GM23338 (cell line): ENCODE measurements around the gene PERM1. TPM values are rescaled to one million over a fixed set of nuclear protein-coding genes. Genes with fewer than 3 reads are reported as not detected.

Experiments used
- ATAC-seq: fragments of 200-7000 bp; cut with Tn5 transposase; 3 replicates; pipeline ENCODE4 v1.9.1; 2020
- DNase-seq: peaks from one replicate; pipeline ENCODE4 v3.0.0-alpha.2; 2015; ENCODE audit warnings: low spot score
- H2AFZ ChIP-seq: fragments of 200-600 bp; sonication (generic); 2 replicates; pipeline ENCODE4 v1.8.0; 2016; ENCODE audit warnings: antibody characterized with exemption, mild to moderate bottlenecking, moderate library complexity
- H3F3A ChIP-seq: fragments of 200-600 bp; sonication (generic); replicated peaks from 2 replicates; pipeline ENCODE4 v1.8.0; 2017; ENCODE audit warnings: antibody characterized with exemption, mixed run types, low read depth
- H3K27ac ChIP-seq: fragments of 200-600 bp; sonication (generic); 2 replicates; pipeline ENCODE4 v1.6.1; 2016; ENCODE audit warnings: low read depth
- H3K27me3 ChIP-seq: fragments of 200-600 bp; sonication (generic); 2 replicates; pipeline ENCODE4 v1.8.0; 2016; ENCODE audit warnings: mild to moderate bottlenecking, mixed run types, moderate library complexity; ENCODE audit not compliant: insufficient read depth
- H3K36me3 ChIP-seq: fragments of 200-600 bp; sonication (generic); 2 replicates; pipeline ENCODE4 v1.8.0; 2016; ENCODE audit warnings: mild to moderate bottlenecking; ENCODE audit not compliant: insufficient read depth
- H3K4me1 ChIP-seq: fragments of 200-600 bp; sonication (generic); 2 replicates; pipeline ENCODE4 v1.8.0; 2016; ENCODE audit warnings: mild to moderate bottlenecking, moderate library complexity; ENCODE audit not compliant: insufficient read depth
- H3K4me2 ChIP-seq: fragments of 200-600 bp; sonication (generic); 2 replicates; pipeline ENCODE4 v1.7.1; 2017; ENCODE audit warnings: mixed run types
- H3K4me3 ChIP-seq: fragments of 200-600 bp; sonication (generic); 2 replicates; pipeline ENCODE4 v1.6.1; 2016; ENCODE audit warnings: mixed run types
- H3K79me2 ChIP-seq: fragments of 200-600 bp; sonication (generic); replicated peaks from 2 replicates; pipeline ENCODE4 v1.8.0; 2017; ENCODE audit warnings: mild to moderate bottlenecking; ENCODE audit not compliant: insufficient read depth
- H3K9me2 ChIP-seq: fragments of 200-600 bp; sonication (generic); 2 replicates; pipeline ENCODE4 v1.8.0; 2017; ENCODE audit not compliant: insufficient read depth
- H4K20me1 ChIP-seq: fragments of 200-600 bp; sonication (generic); replicated peaks from 2 replicates; pipeline ENCODE4 v1.8.0; 2017; ENCODE audit warnings: mild to moderate bottlenecking; ENCODE audit not compliant: insufficient read depth
- H3K27ac Mint-ChIP-seq: 2 replicates; pipeline ENCODE4 v1.8.0; 2020; ENCODE audit warnings: inconsistent platforms, mild to moderate bottlenecking, moderate library complexity, mixed read lengths
- H3K27me3 Mint-ChIP-seq: 3 replicates; pipeline ENCODE4 v1.8.0; 2022; ENCODE audit warnings: low read depth, mild to moderate bottlenecking, moderate library complexity, mixed read lengths, inconsistent platforms; ENCODE audit not compliant: insufficient read depth, poor library complexity
- H3K36me3 Mint-ChIP-seq: 3 replicates; pipeline ENCODE4 v1.8.0; 2021; ENCODE audit warnings: low read depth, mild to moderate bottlenecking, inconsistent platforms, moderate library complexity, mixed read lengths
- H3K4me1 Mint-ChIP-seq: 3 replicates; pipeline ENCODE4 v1.8.0; 2020; ENCODE audit warnings: mild to moderate bottlenecking, inconsistent platforms, mixed read lengths
- H3K4me3 Mint-ChIP-seq: 3 replicates; pipeline ENCODE4 v1.8.0; 2021; ENCODE audit warnings: moderate library complexity, mild to moderate bottlenecking, inconsistent platforms, mixed read lengths
- H3K9me3 Mint-ChIP-seq: 3 replicates; pipeline ENCODE4 v1.8.0; 2020; ENCODE audit warnings: moderate library complexity, mild to moderate bottlenecking, inconsistent platforms, mixed read lengths
- CREB1 ChIP-seq: fragments of 250-450 bp; sonication (Bioruptor Pico); IDR thresholded peaks from 2 replicates; pipeline ENCODE4 v1.5.0; 2020; ENCODE audit warnings: low read depth, mild to moderate bottlenecking, moderate library complexity
- EZH2phosphoT487 ChIP-seq: fragments of 200-600 bp; sonication (generic); IDR thresholded peaks from one replicate; pipeline ENCODE4 v1.8.1; 2018; ENCODE audit warnings: antibody characterized with exemption; ENCODE audit not compliant: unreplicated experiment
- JUNB ChIP-seq: IDR thresholded peaks from one replicate; pipeline ENCODE4 v1.6.1; 2016; ENCODE audit warnings: antibody characterized with exemption; ENCODE audit not compliant: unreplicated experiment
- NANOG ChIP-seq: IDR thresholded peaks from 2 replicates; pipeline ENCODE4 v1.6.1; 2016; ENCODE audit warnings: antibody characterized with exemption, borderline replicate concordance
- POLR2AphosphoS5 ChIP-seq: IDR thresholded peaks from 2 replicates; pipeline ENCODE4 v1.6.1; 2016; ENCODE audit warnings: antibody characterized with exemption, low read depth
- REST ChIP-seq: IDR thresholded peaks from one replicate; pipeline ENCODE4 v1.6.1; 2018; ENCODE audit warnings: antibody characterized with exemption; ENCODE audit not compliant: unreplicated experiment
- STAT1 ChIP-seq: IDR thresholded peaks from one replicate; pipeline ENCODE4 v1.6.1; 2016; ENCODE audit warnings: antibody characterized with exemption; ENCODE audit not compliant: unreplicated experiment
- ZNF114 ChIP-seq: fragments of 250-450 bp; sonication (Bioruptor Pico); IDR thresholded peaks from 2 replicates; pipeline ENCODE4 v1.5.0; 2020; ENCODE audit warnings: mild to moderate bottlenecking, moderate library complexity
- ZNF331 ChIP-seq: fragments of 250-450 bp; sonication (Bioruptor Pico); IDR thresholded peaks from 2 replicates; pipeline ENCODE4 v1.5.0; 2020; ENCODE audit warnings: low read depth, mild to moderate bottlenecking, moderate library complexity
- ZNF462 ChIP-seq: fragments of 250-450 bp; sonication (Bioruptor Pico); IDR thresholded peaks from 2 replicates; pipeline ENCODE4 v1.5.0; 2020; ENCODE audit warnings: mild to moderate bottlenecking, moderate library complexity
- polyA plus RNA-seq: library from polyadenylated mRNA; unstranded; fragments of >200 nt; fragmentation: Nextera tagmentation; extraction: Ambion mirVana; gene quantifications from 2 replicates; pipeline ENCODE4 v1.2.1, GENCODE V29; 2016
- total RNA-seq: library from RNA; depleted of rRNA; stranded (reverse); fragments of >200 nt; shearing (Covaris generic); gene quantifications from 2 replicates; pipeline ENCODE4 v1.2.3, GENCODE V29; 2014
- TF ChIP-seq, protein P1 (sequence below), 2 experiments: fragments of 200-600 bp in 1 of 2; sonication (generic) in 1 of 2; conservative IDR thresholded peaks; 2 replicates each; pipeline versions ENCODE4 v1.5.1 to v1.6.1; 2016 to 2017; ENCODE audit warnings: antibody characterized with exemption in 2 of 2, low read depth in 2 of 2, mild to moderate bottlenecking in 2 of 2, moderate library complexity in 1 of 2
- TF ChIP-seq, protein P2 (sequence below): IDR thresholded peaks from 2 replicates; pipeline ENCODE4 v1.6.1; 2016; ENCODE audit warnings: antibody characterized with exemption

PERM1 gene
- total and polyA plus RNA-seq, 2 experiments from 2014 or later = 1.1 TPM; not detected in 1

DNA sequence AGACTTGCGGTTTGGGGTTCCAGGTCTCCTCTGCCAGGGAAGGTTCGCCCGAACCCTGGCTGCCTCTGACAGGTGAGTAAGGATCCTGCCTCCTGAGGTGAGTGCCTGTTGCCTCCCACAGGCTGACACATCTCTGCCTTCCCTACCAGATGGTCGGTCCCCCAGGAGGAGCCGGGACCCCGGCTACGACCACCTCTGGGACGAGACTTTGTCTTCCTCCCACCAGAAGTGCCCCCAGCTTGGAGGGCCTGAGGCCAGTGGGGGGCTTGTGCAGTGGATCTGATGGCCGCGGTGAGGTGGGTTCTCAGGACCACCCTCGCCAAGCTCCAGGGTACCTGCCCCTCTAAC lies 7.6 kb downstream of the PERM1 start:
- no peak overlapping the region for H3K4me3 Mint-ChIP-seq
- Histone ChIP-seq H3K4me3 (no peak overlapping the region), H3K36me3 (no peaks in the 10 kb centered on the region), H3K27me3 (peaks cover 11% of the 10 kb centered on the region; the same call in 1 of the 2 replicates), H3K27ac (no peak overlapping the region), H3K4me2 (no peak overlapping the region), H4K20me1 (0 out of 2 replicates have a peak, but pooled peaks cover 2% of the 10 kb centered on the region), H3F3A (peaks cover 5% of the 10 kb centered on the region), H3K79me2 (no peaks in the 10 kb centered on the region), H3K4me1 (no peaks in the 10 kb centered on the region; the same call in 1 of the 2 replicates), H2AFZ (no peak overlapping the region), H3K9me2 (no peaks in the 10 kb centered on the region)
- no peak for DNase-seq
- H3K27ac Mint-ChIP-seq = no peak overlapping the region
- H3K4me1 Mint-ChIP-seq = peaks cover 4% of the 10 kb centered on the region
- H3K27me3 Mint-ChIP-seq = peaks cover 24% of the 10 kb centered on the region
- H3K36me3 Mint-ChIP-seq = peaks cover 5% of the 10 kb centered on the region
- no peak for ATAC-seq
- TF ChIP-seq POLR2AphosphoS5 = no peak
- TF ChIP-seq, protein P1, sequence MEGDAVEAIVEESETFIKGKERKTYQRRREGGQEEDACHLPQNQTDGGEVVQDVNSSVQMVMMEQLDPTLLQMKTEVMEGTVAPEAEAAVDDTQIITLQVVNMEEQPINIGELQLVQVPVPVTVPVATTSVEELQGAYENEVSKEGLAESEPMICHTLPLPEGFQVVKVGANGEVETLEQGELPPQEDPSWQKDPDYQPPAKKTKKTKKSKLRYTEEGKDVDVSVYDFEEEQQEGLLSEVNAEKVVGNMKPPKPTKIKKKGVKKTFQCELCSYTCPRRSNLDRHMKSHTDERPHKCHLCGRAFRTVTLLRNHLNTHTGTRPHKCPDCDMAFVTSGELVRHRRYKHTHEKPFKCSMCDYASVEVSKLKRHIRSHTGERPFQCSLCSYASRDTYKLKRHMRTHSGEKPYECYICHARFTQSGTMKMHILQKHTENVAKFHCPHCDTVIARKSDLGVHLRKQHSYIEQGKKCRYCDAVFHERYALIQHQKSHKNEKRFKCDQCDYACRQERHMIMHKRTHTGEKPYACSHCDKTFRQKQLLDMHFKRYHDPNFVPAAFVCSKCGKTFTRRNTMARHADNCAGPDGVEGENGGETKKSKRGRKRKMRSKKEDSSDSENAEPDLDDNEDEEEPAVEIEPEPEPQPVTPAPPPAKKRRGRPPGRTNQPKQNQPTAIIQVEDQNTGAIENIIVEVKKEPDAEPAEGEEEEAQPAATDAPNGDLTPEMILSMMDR (conservative IDR thresholded peaks at IDR 0.05; ENCODE audit: low read depth in 2 of 2) = no peak
- no peak for TF ChIP-seq ZNF462 (CRISPR knock-in tag)
- TF ChIP-seq ZNF331 = no peak
- TF ChIP-seq NANOG = no peak
- no peak for TF ChIP-seq STAT1
- TF ChIP-seq, protein P2, sequence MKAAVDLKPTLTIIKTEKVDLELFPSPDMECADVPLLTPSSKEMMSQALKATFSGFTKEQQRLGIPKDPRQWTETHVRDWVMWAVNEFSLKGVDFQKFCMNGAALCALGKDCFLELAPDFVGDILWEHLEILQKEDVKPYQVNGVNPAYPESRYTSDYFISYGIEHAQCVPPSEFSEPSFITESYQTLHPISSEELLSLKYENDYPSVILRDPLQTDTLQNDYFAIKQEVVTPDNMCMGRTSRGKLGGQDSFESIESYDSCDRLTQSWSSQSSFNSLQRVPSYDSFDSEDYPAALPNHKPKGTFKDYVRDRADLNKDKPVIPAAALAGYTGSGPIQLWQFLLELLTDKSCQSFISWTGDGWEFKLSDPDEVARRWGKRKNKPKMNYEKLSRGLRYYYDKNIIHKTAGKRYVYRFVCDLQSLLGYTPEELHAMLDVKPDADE = no peak
- TF ChIP-seq CREB1 (CRISPR knock-in tag) = no peak
- no peak for TF ChIP-seq JUNB
- TF ChIP-seq ZNF114 = no peak
- no peak for TF ChIP-seq EZH2phosphoT487
- no peak for TF ChIP-seq REST
- H3K9me3 Mint-ChIP-seq = peaks cover 5% of the 10 kb centered on the region
